Prostate gland (tissue), 2 donors: Measurements from ENCODE around the gene CACNA1D.

Experiments used
- CTCF ChIP-seq, 4 experiments: fragments of 200-600 bp in 2 of 4; fragments of 450-650 bp in 2 of 4; sonication (generic) in 2 of 4; IDR thresholded peaks; 1 replicate in 3 of 4; 2 replicates in 1 of 4; pipeline ENCODE4 v1.5.1; 2016 to 2019; ENCODE audit warnings: antibody characterized with exemption in 4 of 4, mild to moderate bottlenecking in 2 of 4, moderate library complexity in 2 of 4
- POLR2A ChIP-seq: fragments of 450-650 bp; IDR thresholded peaks from one replicate; pipeline ENCODE4 v1.6.1; 2016; ENCODE audit warnings: antibody characterized with exemption, mild to moderate bottlenecking
- POLR2AphosphoS5 ChIP-seq: sonication (generic); formaldehyde crosslinking; IDR thresholded peaks from one replicate; pipeline ENCODE4 v1.6.1; 2017; ENCODE audit warnings: antibody characterized with exemption

- TF ChIP-seq POLR2A (no peak), CTCF (IDR thresholded peaks at IDR 0.05) (no peak), POLR2AphosphoS5 (no peak)
Measured at GRCh38 chr3:53820084-53820483, 325.7 kb downstream of the CACNA1D start.
